ENCODE results near the gene HAUS2.
"Not testable (repeated sequence)": the region's sequence is repeated elsewhere in the genome, so short reads cannot be mapped to it uniquely, and the experiment has no call there.

HAUS2 gene

DNA sequence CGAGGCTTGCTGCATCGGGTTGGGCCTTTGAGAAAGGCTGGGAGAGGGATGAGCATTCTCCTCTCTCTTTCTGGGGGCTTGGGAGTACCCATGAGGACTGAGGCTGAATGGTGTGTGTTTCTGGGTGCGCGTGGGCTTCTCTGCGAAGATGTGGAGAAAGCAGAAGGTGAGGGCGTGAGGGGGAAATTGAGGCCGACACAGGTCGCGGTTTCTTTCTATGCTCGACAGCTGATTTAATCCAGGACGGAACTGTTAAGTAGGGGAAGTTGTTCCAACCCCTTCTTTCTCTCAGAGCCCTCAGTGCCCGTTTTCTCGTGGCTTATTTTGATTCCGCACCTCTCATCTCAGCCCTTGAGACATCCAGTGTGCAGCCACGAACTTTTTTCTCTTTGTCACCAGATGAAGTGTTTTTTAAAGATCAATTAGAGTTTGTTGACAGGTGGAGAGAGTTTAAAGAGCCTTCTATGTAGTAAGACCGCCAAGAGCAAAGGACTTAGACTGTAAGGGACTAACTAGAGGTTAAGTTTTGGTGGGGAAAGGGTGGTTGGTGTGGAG is 27.5 kb downstream of the HAUS2 start:
- DNase-seq = no peak

DNA sequence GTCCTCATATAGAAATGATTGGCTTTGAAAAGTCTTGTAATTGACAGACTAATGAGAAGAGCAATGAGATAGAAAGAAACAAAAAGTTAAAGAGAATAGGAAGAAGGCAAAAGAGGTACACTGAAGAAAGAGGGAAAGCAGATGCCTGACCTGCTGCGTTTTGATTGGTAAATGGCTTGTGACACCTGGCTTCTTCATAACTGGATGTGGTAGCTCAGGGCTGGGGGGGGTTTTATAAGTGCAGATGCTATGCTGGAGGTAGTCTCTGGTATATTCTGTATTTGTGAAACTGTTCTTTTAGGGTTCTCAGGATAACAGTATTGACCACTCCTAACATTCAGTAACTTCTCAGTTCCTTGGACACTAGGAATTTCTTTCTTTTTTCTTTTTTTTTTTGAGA is 28.1 kb downstream of the HAUS2 start:
- no peak for DNase-seq

DNA sequence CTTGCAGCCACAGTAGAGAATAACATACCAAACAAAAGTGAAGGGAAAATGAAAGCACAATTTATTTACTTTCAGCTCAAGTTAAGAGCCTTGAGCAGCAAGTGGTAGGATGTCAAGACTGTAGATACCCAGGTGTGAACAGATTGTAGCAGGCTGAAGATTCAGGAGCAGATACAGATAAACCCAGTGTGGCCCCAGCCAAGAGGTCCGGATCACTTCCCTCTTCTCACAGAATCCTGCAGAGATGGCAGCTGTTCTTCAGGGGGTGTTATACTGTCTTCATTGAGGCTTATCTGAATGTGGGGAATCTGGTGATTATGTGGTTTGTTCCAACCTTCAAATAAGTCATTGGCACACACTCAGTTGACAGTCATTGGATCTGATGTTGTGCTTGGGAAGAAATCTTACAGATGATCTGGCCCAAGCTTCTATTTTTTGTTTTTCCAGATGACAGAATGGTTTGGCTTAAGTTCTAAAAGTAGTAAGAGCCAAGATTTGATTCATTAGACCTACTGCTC is 28.9 kb downstream of the HAUS2 start:
- no peak for DNase-seq

DNA sequence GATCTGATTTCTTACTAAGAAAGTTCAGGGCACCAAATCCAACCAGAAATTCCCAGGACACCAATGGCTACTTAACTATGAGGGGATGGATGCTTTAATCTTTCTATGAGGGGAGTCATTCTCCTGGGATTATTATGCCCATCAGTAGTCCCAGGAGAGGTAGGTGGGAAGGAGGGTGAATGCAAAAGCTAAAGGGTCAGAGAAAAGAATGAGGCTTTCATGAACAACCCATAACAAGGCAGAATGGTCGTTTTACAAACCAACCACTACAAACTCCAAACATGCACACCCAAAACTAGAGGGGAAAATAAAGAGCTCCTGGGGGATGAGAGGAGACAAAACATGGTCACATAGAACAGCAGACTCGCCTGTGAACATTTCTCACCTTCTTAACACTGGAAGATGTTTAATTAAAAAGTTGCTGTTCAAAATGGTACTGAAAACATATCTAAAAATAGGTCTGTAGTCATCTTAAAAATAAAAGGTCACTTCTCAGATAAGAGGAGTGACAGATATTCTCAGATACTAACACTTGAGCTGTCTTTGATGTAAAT is 30.4 kb downstream of the HAUS2 start:
- DNase-seq = no peak

DNA sequence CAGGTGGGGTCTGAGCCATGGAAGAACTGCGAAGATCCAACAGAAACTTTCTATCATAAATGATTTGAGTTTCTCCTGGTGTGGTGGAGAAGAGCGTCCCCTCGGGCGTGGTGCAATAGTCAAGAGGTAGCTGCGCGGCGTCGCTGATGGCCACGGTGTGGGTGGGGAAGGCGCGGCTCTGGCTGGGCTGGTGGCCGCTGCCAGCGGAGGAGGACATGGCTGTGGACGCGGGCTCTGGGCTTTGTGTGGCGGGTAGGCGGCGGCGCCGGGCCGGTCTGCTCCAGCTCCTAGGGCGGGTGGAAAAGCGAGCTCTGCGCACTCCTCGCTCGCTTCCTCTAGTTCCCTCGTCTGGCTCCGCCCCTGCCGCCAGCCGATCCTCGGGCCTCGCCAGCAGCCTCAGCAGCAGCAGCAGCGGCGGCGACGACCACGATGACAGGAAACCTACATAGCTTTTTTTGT is 32.7 kb downstream of the HAUS2 start:
- peak; percentile 13 to 73 (median 52) for DNase-seq

DNA sequence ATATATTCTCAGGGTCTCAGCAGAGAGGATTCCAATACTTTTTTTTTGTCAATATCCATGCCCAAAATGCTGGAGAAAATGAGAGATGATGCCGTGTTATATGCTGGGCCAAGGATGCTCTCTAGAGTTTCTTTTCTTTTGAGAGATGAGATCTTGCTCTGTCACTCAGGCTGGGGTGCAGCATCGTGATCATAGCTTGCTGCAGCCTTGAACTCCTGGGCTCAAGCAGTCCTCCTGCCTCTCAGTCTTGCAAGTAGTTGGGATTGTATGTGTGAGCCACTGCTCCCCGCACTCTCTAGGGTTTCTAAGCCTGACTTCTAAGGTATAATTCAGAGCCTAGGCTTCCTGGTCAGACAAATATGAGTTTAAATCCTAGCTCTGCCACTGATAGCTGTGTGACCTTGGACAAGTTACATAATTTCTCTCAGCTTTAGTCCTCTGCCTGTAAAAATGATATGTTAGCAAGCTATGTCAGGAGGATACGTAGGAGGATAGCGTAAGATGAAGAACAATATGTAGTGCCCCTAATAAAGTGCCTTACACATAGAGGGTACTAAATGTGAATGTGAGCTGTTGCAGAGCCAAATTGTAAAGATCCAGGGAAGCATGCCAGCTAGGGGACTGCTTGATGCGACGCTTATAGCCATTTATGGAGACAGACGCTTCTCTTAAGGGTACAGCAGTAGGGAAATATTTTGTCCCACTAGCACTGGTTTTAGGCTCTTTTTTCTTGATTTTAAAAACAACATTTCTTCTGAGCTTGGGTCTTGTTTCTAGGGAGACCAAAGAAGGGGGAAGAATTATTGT is 34.1 kb downstream of the HAUS2 start:
- DNase-seq = no peak

DNA sequence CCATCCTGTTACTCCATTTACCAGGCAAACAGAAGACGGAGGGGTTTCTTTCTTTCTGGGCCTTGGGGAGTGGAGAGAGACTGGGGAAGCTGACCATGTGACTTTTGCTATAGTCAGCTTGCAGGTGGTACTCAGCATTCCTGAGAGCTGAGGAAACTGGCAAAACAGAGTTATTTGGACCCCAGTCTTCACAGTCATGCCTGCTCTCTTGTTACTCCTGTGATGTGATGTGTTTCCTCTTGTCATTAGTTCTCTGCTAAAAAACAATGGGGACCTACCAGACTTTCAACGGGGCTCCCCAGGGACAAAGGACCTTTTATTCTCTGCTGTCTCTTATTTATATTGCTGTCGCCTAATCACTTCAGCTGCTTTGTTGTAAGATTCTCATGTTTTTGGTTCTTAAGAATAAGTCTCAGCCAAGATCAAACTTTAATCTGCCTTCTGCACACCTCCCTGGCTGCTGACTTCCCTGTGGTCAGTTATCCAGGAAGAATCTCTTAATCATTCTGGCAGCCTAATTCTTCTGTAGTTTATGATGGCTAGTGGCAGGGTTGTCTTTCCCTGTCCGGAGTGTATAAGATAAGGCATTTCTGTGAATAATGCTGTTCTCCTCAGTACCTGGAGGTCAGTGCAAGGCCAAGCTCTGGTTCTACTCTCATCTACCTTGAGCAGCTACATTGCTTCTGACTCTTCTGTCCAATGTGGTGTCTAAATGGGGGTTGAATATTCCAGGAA is 35.6 kb downstream of the HAUS2 start:
- no peak for DNase-seq

DNA sequence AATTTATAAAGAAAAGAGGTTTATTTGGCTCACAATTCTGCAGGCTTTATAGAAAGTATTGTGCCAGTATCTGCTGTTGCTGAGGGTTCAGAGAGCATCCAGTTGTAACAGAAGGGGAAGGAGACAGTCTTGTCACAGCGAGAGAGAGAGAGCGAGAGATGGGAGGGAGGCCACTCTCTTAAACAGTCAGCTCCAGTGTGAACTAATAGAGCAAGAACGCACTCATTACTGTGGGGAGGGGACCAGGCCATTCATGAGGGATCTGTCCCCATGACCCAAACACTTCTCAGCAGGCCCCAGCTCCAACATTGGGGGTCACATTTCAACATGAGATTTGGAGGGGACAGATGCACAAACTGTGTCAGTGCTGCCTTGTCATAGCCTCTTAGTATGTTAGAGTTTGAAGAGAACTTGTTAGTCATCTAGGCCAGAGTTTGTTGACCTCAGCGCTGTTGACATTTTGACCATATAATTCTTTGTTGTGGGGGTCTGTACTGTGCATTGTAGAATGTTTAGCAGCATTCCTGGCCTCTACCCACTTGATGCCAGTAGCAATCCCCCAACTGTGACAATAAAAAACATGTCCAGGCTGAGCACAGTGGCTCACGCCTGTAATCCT is 42.1 kb downstream of the HAUS2 start:
- DNase-seq = no peak

DNA sequence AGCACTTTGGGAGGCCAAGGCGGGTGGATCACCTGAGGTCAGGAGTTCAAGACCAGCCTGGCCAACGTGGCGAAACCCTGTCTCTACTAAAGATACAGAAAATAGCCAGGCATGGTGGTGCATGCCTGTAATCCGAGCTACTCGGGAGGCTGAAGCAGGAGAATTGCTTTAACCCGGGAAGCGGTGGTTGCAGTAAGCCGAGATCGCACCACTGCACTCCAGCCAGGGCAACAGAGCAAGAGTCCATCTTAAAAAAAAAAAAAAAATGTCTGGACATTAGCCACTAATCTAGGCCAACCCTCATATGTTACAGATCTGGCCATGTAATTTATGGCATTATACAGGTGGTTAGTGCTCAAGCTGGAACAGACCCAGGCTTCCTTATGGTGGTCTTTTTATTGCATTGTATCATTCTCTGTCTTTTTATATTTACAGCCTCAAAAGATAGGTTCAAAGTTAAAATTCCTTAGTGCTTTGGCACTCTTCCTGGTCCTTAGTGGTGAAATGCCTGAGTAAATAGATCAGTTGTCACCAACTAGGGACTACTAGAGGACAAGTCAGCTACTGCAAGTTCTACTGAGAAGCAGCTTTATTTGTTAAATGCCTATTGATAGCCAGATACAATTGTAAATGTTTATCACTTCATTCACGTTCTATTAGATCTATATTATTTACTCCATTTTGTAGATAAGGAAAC is 42.7 kb downstream of the HAUS2 start:
- DNase-seq = no peak

DNA sequence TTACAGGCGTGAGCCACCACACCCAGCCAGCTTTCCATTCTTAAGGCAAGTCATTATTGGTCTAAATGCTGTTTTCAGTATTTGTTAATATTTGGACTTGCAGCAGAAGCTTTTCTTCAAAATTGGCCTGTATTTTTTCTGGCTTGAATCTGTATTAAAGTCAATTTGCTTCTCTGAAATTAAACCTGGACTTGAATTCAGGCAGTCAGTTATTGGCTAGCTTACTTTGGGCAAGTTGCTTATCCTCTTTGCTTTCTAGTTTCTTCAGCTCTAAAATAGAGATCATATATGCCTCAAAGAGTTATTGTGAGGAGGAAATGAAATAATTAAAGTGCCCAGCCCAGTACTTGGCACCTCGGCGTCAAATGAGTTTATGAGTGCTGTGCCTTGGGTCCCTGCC is 44.1 kb downstream of the HAUS2 start:
- DNase-seq = no peak

DNA sequence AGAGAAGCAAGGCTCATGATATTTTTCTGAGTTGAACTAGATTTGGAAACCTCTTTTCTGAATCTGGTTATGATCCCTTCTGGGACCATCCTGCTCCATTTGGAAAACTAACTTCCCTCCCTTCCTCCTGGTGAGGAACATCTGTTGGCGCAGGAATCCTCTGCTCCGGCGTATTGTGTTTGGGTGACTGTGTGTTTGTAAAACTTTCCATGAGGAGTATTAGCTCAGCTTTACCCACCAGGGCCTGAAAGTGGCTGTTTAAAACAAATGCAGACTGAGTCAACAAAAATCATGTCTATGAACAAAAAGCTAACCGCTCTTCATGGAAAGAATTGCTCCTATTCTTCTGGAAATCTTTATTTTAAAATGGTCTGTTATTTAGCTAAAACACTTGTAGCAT is 44.5 kb downstream of the HAUS2 start:
- no peak for DNase-seq

DNA sequence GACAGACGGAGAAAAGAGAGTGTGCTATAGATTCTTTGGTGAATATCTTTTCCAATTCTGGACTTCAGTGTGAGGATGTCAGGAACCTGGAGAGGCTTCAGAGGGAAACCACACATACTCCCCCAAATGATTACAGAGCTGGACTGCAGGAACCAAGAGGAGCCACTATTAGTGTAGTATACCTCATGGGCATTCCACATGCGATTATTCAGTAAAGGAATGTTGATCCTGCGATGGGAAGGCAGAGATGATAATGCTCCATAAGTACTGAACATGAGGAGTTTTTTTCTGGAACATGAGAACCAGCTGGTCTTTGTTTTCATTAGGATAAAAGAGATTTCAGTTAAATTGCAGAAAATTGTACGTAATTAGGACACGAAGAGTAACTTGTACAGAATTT is 45.5 kb downstream of the HAUS2 start:
- DNase-seq = no peak

DNA sequence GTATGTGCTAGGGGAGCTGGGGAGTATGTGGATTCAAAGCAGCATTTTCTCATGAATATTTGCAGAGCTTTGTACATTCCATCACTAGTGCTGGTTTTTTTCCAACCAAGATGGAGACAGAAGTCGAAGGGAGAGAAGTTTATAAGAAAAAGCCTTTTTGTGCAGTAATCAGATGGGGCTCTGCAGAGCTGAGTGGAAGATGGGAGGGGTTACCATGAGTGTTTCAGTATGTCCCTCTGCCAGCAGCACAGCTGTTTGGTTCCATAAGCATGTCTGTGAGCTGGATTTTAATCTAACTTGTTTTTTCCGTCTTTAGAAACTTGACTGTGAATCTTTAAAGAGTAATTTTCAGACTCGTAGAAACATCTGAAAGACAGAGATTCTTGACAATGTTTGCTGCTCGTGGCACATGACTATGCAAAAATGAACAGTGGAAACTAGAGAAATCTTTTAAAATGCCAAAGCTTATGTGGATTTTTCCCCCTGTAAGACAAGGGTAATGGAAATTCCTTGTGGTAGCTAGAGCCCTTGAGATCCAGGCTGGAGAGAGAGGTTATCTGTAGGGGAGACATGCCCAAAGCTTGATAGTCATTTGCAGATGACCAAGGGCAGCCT is 47.1 kb downstream of the HAUS2 start:
- DNase-seq = no peak

DNA sequence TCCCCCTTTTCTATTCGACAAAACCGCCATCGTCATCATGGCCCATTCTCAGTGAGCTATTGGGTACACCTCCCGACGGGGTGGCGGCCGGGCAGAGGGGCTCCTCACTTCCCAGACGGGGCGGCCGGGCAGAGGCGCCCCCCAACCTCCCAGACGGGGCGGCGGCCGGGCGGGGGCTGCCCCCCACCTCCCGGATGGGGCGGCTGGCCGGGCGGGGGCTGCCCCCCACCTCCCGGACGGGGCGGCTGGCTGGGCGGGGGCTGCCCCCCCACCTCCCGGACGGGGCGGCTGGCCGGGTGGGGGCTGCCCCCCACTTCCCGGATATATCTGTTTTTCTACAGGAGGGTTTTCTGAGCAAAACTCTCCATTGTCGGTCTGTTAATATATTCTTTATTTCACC is 52.7 kb downstream of the HAUS2 start:
- not testable (repeated sequence) for DNase-seq

DNA sequence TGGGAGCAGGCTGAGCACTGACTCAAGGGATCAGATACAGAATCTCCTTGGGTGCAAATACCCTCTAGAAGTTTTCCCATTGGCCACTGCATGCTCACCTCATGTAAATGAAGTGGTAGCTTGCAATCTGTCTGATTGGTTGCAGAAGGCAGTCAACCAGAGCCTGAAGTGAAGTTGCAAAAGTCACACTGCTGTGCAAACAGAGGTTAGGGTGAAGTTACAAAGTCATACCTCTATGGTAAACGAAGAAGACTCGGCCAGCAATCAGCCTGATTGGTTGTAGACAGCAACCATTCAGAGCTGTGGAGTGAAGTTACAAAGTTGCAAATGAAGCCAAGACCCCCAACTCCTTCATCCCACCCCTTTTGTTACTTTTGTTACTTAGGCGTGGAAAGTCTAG is 53.9 kb downstream of the HAUS2 start:
- no peak for DNase-seq

DNA sequence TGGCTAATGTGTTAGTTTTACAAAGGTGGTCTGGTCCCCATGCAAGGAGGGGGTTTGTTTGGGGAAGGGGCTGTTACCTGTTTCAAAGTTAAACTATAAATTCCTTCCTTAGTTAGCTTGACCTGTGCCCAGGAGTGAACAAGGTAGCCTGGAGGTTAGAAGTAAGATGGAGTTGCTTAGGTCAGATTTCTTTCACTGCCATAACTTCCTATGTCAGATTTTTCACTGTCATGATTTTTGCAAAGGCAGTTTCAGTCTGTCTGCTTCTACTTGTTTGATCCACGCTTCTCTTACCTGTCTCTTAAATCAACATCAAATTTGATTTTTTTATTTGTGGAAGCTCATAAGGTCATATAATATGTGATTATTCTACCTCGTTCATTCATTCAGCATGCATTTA is 55.3 kb downstream of the HAUS2 start:
- no peak for DNase-seq

DNA sequence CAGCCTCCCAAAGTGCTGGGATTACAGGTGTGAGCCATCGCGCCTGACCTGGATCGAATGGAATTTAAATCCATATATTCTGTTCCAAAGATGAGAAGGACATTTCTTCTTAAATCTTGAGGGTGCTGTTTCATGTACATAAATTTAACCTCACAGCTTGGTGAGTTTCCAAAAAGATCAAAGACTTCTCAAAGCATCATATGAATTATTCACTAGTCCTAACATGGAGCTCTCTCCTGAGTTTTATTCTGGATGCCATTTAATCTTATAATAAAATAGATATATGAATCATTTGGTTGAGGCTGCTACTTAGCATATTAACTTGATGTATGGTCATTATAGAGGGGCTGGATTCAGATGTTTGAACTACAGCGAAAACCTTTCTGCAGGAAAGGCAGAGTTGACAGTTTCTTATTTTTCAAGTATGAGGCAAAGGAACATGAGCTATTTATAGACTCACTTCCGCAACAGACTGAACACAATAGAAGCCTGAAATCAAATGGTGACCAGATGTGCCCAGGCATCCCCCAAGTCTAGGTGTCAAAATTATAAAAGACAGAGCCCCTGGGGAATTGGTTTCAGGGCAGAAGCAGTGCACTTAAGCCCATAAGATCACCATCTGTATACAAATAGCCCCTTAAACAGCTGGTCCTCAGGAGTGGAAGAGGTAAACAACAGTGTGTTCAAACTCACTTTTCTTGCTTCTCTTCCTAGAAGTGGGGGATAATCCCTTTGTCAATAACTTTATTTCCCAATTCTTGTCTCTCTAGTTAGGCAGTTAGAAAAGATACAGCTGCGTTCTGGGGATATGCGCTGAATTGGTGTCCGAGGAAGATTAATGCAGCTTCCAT is 56.5 kb downstream of the HAUS2 start:
- no peak for DNase-seq

DNA sequence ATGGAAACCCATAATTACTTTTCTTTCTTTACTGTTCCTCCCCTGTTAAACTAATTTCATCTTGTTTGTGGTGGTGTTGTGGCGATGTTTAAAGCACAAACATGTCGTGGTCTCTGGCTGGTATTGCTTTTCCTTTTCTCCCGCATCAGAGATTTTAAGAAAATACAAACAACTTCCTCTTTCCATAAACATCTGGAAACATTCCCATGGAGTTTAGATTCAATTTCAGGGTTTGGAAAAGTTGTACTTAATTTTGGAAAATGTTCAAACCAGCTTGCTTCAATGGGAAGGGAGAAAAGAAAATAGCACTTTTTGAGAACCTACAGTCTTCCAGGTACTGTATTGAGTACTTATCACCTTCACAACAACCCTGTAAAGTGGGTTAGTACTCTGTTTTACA is 57.2 kb downstream of the HAUS2 start:
- no peak for DNase-seq

DNA sequence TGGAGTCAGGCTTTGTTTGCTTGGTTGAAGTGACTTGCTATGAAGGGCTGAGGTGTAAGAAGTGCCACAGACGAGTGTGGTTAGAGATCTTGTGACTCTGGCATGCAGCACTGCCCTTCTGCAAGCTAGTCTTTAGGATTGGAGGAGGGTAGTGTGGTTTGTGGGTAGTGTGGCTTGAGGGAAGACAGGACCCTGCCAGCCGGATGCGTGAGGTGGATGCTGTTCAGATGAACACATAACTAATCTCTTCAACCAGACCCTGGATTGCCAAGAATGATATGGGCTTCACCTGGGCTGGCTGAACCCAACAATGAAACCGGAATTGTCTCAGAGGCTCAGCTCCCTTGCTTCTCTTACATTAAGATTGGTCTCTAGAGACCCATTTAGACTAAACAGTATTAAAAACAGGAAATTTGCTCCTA is 59.5 kb downstream of the HAUS2 start:
- peak in 1 of 4 experiments; percentile 10 for DNase-seq

DNA sequence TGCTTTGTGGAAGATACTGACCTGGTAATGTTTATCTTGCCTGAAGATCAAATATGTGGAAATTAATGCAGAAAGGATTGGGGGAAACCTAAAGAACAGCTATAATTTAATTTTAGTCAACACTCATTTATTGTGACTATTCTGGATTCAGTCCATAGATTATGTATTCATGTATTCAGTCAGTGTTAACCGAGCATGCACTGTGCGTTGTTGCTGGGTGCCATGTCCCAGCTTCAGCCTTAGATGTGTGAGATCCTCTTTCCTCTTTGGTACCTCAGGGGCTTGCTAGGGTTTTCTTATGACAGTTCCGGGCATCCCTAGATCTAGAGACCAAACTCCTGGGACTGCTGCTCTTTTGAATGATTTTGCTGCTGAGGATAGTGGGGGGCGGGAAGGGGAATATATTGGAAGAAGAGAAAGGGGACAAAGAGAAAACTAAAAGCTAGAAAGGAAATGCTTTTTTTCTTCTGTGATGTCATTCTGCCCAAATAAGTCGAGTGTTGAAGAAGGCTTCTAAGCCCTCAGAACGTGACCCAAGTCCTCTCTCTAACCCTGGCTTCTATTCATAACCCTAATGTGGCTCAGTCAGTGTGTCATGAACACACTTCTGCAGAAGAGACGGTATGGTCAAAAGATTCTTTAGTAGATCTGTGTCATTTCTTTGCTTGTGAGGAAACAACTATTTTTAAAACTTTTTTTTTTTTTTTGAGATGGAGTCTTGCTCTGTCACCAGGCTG is 60.3 kb downstream of the HAUS2 start:
- DNase-seq = no peak

Measured in activated naive CD4-positive, alpha-beta T cell (primary cell).